Vagina (tissue), 2 donors: ENCODE results near the gene ANKZF1. TPM values are rescaled to one million over a fixed set of nuclear protein-coding genes. Genes with fewer than 3 reads are reported as not detected.

Source experiments
- DNase-seq, 2 donors: peaks; one replicate each; pipeline ENCODE4 v3.0.0-alpha.2; 2017; ENCODE audit errors: extremely low spot score in 2 of 2
- H3K27ac ChIP-seq: fragments of 200-600 bp; sonication (generic); one replicate; pipeline ENCODE4 v1.5.1; 2019
- H3K27me3 ChIP-seq: fragments of 200-600 bp; sonication (generic); one replicate; pipeline ENCODE4 v1.5.1; 2019
- H3K36me3 ChIP-seq, 2 donors: fragments of 200-600 bp; sonication (generic); one replicate each; pipeline ENCODE4 v1.5.1; 2017 to 2019
- H3K4me1 ChIP-seq: fragments of 200-600 bp; sonication (generic); one replicate; pipeline ENCODE4 v1.5.1; 2019
- H3K4me3 ChIP-seq, 2 donors: fragments of 200-600 bp; sonication (generic); 1 replicate in 1 of 2; 2 replicates in 1 of 2; pipeline ENCODE4 v1.5.1; 2016 to 2019
- H3K9me3 ChIP-seq: fragments of 200-600 bp; sonication (generic); one replicate; pipeline ENCODE4 v1.5.1; 2019
- POLR2A ChIP-seq, 2 donors: fragments of 450-650 bp; IDR thresholded peaks; one replicate each; pipeline ENCODE4 v1.6.1; 2017; ENCODE audit warnings: antibody characterized with exemption in 2 of 2, mild to moderate bottlenecking in 2 of 2, moderate library complexity in 2 of 2
- POLR2AphosphoS5 ChIP-seq, 2 donors: sonication (generic); formaldehyde crosslinking; IDR thresholded peaks; one replicate each; pipeline ENCODE4 v1.9.0; 2017; ENCODE audit warnings: antibody characterized with exemption in 2 of 2, mild to moderate bottlenecking in 2 of 2, low read depth in 1 of 2; ENCODE audit not compliant: insufficient read depth in 1 of 2
- intact Hi-C: fragments of 100-400 bp; cut with DNase I; formaldehyde crosslinking; loops from one replicate; pipeline ENCODE4 v1.15.1; 2023
- total RNA-seq: library from RNA; depleted of rRNA; stranded (reverse); fragments of >200 nt; gene quantifications from one replicate; pipeline ENCODE4 v1.2.3, GENCODE V29; 2016
- TF ChIP-seq, protein P1 (sequence below), 3 experiments: fragments of 450-650 bp in 2 of 3; fragments of 200-600 bp in 1 of 3; sonication (generic) in 1 of 3; IDR thresholded peaks; one replicate each; pipeline ENCODE4 v1.5.1; 2017 to 2019; ENCODE audit warnings: antibody characterized with exemption in 3 of 3, mild to moderate bottlenecking in 2 of 3, moderate library complexity in 2 of 3

The ANKZF1 gene
- total RNA-seq, 1 donor from 2014 or later, result 98.7 TPM

DNA sequence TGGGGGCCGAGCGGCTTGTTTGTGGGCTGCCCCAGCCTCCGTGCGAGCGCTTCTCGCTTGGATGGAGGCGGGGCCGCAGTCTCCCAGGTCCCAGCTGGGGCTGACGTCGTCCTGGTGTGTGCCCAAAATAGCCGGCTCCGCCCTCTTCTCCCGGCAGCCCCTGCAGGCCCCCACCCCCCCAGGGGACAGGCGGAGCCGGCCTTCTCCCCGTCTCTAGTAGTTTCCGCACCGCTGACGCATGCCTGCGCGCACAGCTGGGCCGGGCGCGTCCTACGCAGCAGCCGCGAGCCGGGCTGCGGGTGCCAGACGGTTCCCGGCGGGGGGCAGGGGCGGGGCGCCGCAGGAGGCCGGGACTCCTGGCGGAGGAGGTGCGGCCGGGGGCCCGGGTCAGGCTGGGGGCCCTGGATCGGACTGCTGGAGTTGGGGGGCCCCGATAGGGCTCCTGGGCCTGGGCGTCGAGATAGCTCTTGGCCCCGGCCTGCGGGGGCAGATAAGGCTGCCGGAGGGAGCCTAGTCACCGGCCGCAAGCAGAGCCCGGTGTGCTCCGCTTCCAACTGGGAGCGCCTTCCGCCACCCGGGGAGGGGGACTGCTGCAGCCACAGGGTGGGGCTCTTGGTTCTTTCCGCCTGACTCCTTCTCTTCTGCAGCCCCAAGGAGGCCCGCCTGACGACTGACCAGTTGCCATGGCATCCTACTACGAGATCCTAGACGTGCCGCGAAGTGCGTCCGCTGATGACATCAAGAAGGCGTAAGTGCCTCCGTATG lies 49.7 kb downstream of the ANKZF1 start, which contains the start of gene DNAJB2:
Gene DNAJB2 (plus strand): TSS at position 216 of the 765 bp plus-strand sequence. CDS start 468 bp downstream, at position 684.
- peak in 1 of 2 donors; percentile 99 for DNase-seq
- H3K27me3 ChIP-seq, result no peaks in the 10 kb centered on the region
- TF ChIP-seq POLR2A (IDR thresholded peaks at IDR 0.05), result peak in 1 of 2 donors; percentile 83
- peak; percentile 96 to 98 for TF ChIP-seq POLR2AphosphoS5 (IDR thresholded peaks at IDR 0.05; ENCODE audit: insufficient read depth in 1 of 2, low read depth in 1 of 2)
- TF ChIP-seq, protein P1, sequence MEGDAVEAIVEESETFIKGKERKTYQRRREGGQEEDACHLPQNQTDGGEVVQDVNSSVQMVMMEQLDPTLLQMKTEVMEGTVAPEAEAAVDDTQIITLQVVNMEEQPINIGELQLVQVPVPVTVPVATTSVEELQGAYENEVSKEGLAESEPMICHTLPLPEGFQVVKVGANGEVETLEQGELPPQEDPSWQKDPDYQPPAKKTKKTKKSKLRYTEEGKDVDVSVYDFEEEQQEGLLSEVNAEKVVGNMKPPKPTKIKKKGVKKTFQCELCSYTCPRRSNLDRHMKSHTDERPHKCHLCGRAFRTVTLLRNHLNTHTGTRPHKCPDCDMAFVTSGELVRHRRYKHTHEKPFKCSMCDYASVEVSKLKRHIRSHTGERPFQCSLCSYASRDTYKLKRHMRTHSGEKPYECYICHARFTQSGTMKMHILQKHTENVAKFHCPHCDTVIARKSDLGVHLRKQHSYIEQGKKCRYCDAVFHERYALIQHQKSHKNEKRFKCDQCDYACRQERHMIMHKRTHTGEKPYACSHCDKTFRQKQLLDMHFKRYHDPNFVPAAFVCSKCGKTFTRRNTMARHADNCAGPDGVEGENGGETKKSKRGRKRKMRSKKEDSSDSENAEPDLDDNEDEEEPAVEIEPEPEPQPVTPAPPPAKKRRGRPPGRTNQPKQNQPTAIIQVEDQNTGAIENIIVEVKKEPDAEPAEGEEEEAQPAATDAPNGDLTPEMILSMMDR (IDR thresholded peaks at IDR 0.05), result peak in 2 of 3 experiments; percentile 1 to 13
- H3K9me3 ChIP-seq, result no peaks in the 10 kb centered on the region
- intact Hi-C loops, result loop anchor here (1.0 kb wide), 1 partner anchor 15 kb away; no protein-coding TSS in a partner anchor
- H3K27ac ChIP-seq, result peak within 1 kb of the TSS; percentile 100
- peaks cover 40% of the 10 kb centered on the region for H3K4me1 ChIP-seq
- H3K36me3 ChIP-seq, result peaks cover 0 to 33% of the 10 kb centered on the region in 2 donors
- peak within 1 kb of the TSS; percentile 67 to 84 for H3K4me3 ChIP-seq

- peak overlapping the region; percentile 100 for H3K27ac ChIP-seq
- H3K36me3 ChIP-seq, result peaks cover 0 to 40% of the 10 kb centered on the region in 2 donors
- TF ChIP-seq, protein P1 (IDR thresholded peaks at IDR 0.05), result no peak
- TF ChIP-seq POLR2A (IDR thresholded peaks at IDR 0.05), result no peak
- TF ChIP-seq POLR2AphosphoS5 (IDR thresholded peaks at IDR 0.05; ENCODE audit: insufficient read depth in 1 of 2, low read depth in 1 of 2), result no peak
- DNase-seq, result no peak
- H3K27me3 ChIP-seq, result no peaks in the 10 kb centered on the region
- H3K9me3 ChIP-seq, result no peaks in the 10 kb centered on the region
- H3K4me3 ChIP-seq, result peak overlapping the region; percentile 67 to 84
- peaks cover 47% of the 10 kb centered on the region for H3K4me1 ChIP-seq
- intact Hi-C loops, result loop anchor here (1.0 kb wide), 1 partner anchor 14 kb away; no protein-coding TSS in a partner anchor
Observed at GRCh38 chr2:219279916-219280516, 50.4 kb downstream of the ANKZF1 start.

DNA sequence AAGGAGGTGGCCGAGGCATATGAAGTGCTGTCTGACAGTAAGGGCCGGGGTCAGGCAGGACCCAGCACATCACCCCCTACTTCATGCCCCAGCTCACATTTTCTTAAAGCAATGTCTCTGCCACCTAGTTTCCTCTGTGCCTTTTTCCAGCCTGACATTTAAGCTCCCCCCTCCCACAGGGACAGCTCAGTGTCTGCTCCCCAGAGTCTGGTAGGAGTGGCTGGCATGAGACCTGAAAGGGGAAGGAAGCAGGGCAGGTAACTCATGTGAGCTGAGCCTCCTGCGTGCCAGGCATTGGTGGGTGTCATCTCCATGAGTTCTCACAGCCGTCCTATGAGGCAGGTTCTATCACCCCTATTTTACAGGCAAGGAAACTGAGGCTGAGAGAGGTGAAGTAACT lies 51.0 kb downstream of the ANKZF1 start:
- no peak for DNase-seq
- Histone ChIP-seq H3K4me3 (no peak overlapping the region), H3K4me1 (peaks cover 53% of the 10 kb centered on the region), H3K27ac (peak overlapping the region; percentile 100), H3K27me3 (no peaks in the 10 kb centered on the region), H3K9me3 (no peaks in the 10 kb centered on the region), H3K36me3 (peaks cover 0 to 43% of the 10 kb centered on the region in 2 donors)
- intact Hi-C loops, result no loop called here
- no peak for TF ChIP-seq POLR2A (IDR thresholded peaks at IDR 0.05)
- TF ChIP-seq POLR2AphosphoS5 (IDR thresholded peaks at IDR 0.05; ENCODE audit: insufficient read depth in 1 of 2, low read depth in 1 of 2), result no peak
- TF ChIP-seq, protein P1 (IDR thresholded peaks at IDR 0.05), result no peak

DNA sequence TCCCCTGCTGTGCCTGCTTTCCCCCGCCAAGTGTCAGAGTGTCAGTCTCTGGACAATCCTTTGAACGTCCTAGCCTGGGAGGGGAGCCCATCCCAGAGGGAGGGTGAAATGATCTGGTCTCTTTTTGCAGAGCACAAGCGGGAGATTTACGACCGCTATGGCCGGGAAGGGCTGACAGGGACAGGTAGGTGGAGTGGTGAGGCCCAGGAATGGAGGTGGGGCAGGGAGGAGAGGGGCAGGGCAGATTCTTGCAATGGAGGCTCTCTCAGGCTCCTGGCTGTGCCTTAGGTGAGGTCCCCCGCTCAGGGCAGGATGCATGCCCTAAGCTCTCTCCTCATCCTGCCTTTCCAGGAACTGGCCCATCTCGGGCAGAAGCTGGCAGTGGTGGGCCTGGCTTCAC lies 52.0 kb downstream of the ANKZF1 start:
- no peak overlapping the region for H3K4me3 ChIP-seq
- intact Hi-C loops, result no loop called here
- no peaks in the 10 kb centered on the region for H3K27me3 ChIP-seq
- peaks cover 0 to 43% of the 10 kb centered on the region in 2 donors for H3K36me3 ChIP-seq
- H3K9me3 ChIP-seq, result no peaks in the 10 kb centered on the region
- DNase-seq, result no peak
- H3K4me1 ChIP-seq, result peaks cover 63% of the 10 kb centered on the region
- H3K27ac ChIP-seq, result peak overlapping the region; percentile 100
- TF ChIP-seq POLR2A (IDR thresholded peaks at IDR 0.05) (no peak), POLR2AphosphoS5 (IDR thresholded peaks at IDR 0.05; ENCODE audit: insufficient read depth in 1 of 2, low read depth in 1 of 2) (no peak)
- TF ChIP-seq, protein P1 (IDR thresholded peaks at IDR 0.05), result no peak
